Right lobe of liver (tissue), 6 donors: ENCODE data around the gene OPRM1. TPM values are rescaled to one million over a fixed set of nuclear protein-coding genes. Genes with fewer than 3 reads are reported as not detected.

Experiments used
- ATAC-seq, 4 donors: fragments of 200-7000 bp; cut with Tn5 transposase; one replicate each; pipeline ENCODE4 v1.9.1; 2020; ENCODE audit warnings: mild to moderate bottlenecking in 4 of 4, moderate library complexity in 4 of 4
- DNase-seq, 3 donors: peaks; one replicate each; pipeline ENCODE4 v3.0.0-alpha.2; 2020
- H3K27ac ChIP-seq, 3 donors: fragments of 200-600 bp; one replicate each; pipeline ENCODE4 v1.8.0; 2022
- H3K27me3 ChIP-seq, 2 donors: fragments of 200-600 bp; one replicate each; pipeline ENCODE4 v1.8.0; 2022
- H3K36me3 ChIP-seq, 4 donors: fragments of 200-600 bp; sonication (generic) in 1 of 4; one replicate each; pipeline versions ENCODE4 v1.5.1 to v1.8.0; 2017 to 2022; ENCODE audit warnings: control low read depth in 1 of 4
- H3K4me1 ChIP-seq, 4 donors: fragments of 200-600 bp; sonication (generic) in 1 of 4; one replicate each; pipeline versions ENCODE4 v1.5.1 to v1.8.0; 2017 to 2022; ENCODE audit warnings: control low read depth in 1 of 4
- H3K4me3 ChIP-seq, 3 donors: fragments of 200-600 bp; one replicate each; pipeline ENCODE4 v1.8.0; 2022
- H3K9me3 ChIP-seq, 4 donors: fragments of 200-600 bp; sonication (generic) in 1 of 4; one replicate each; pipeline versions ENCODE4 v1.5.1 to v1.8.0; 2017 to 2022; ENCODE audit warnings: control low read depth in 1 of 4
- POLR2A ChIP-seq: fragments of 450-650 bp; IDR thresholded peaks from one replicate; pipeline ENCODE4 v1.6.1; 2017; ENCODE audit warnings: antibody characterized with exemption, mild to moderate bottlenecking
- WGBS: methylation state at CpG from one replicate; pipeline ENCODE4 v1.1.6; 2018; ENCODE audit warnings: low coverage, low lambda C conversion rate; ENCODE audit not compliant: insufficient coverage; ENCODE audit errors: missing lambda C conversion rate; 5-methylcytosine and 5-hydroxymethylcytosine counted together
- intact Hi-C, 2 donors: fragments of 100-400 bp; cut with DNase I; formaldehyde crosslinking; loops; one replicate each; pipeline versions ENCODE4 v1.11.2 to v1.14.1; 2022
- total RNA-seq, 6 experiments: library from RNA; depleted of rRNA in 2 of 6; stranded (reverse); fragments of >200 nt in 2 of 6; fragmentation: NEBNext Ultra II Directional in 3 of 6; extraction: Animal tissue kit (Norgen Biotek cat#: 25700) in 3 of 6; gene quantifications; one replicate each; pipeline versions ENCODE4 v1.1.0 to v1.2.4, GENCODE V29; 2016 to 2023
- TF ChIP-seq, protein P1 (sequence below), 4 donors: fragments of 200-600 bp in 3 of 4; fragments of 450-650 bp in 1 of 4; IDR thresholded peaks; one replicate each; pipeline versions ENCODE4 v1.5.1 to v1.8.0; 2016 to 2022; ENCODE audit warnings: antibody characterized with exemption in 4 of 4, mild to moderate bottlenecking in 2 of 4
- donor health status: DM: no; HTN: yes; CAD: no.
- donor health status: DM: no; HTN: no; CAD: no.
- donor health status: DM: no; HTN: no; CAD: no.
- donor health status: DM: no; HTN: yes; CAD: no.
- donor health status: DM: no; HTN: yes; CAD: no.

Gene OPRM1
- total RNA-seq, 6 experiments from 2014 or later, result not detected

GRCh38 chr6:154143753-154144152 is 104.7 kb downstream of the OPRM1 start:
- Histone ChIP-seq H3K4me3 (no peak overlapping the region), H3K27ac (no peak overlapping the region), H3K9me3 (no peaks in the 10 kb centered on the region), H3K27me3 (no peaks in the 10 kb centered on the region), H3K36me3 (no peaks in the 10 kb centered on the region), H3K4me1 (no peaks in the 10 kb centered on the region)
- ATAC-seq, result no peak
- 47% methylated on average over 1 of the region's 1 CpG for WGBS
- intact Hi-C loops, result no loop called here
- TF ChIP-seq POLR2A, result no peak
- TF ChIP-seq, protein P1, sequence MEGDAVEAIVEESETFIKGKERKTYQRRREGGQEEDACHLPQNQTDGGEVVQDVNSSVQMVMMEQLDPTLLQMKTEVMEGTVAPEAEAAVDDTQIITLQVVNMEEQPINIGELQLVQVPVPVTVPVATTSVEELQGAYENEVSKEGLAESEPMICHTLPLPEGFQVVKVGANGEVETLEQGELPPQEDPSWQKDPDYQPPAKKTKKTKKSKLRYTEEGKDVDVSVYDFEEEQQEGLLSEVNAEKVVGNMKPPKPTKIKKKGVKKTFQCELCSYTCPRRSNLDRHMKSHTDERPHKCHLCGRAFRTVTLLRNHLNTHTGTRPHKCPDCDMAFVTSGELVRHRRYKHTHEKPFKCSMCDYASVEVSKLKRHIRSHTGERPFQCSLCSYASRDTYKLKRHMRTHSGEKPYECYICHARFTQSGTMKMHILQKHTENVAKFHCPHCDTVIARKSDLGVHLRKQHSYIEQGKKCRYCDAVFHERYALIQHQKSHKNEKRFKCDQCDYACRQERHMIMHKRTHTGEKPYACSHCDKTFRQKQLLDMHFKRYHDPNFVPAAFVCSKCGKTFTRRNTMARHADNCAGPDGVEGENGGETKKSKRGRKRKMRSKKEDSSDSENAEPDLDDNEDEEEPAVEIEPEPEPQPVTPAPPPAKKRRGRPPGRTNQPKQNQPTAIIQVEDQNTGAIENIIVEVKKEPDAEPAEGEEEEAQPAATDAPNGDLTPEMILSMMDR (IDR thresholded peaks at IDR 0.05), result no peak
- no peak for DNase-seq

DNA sequence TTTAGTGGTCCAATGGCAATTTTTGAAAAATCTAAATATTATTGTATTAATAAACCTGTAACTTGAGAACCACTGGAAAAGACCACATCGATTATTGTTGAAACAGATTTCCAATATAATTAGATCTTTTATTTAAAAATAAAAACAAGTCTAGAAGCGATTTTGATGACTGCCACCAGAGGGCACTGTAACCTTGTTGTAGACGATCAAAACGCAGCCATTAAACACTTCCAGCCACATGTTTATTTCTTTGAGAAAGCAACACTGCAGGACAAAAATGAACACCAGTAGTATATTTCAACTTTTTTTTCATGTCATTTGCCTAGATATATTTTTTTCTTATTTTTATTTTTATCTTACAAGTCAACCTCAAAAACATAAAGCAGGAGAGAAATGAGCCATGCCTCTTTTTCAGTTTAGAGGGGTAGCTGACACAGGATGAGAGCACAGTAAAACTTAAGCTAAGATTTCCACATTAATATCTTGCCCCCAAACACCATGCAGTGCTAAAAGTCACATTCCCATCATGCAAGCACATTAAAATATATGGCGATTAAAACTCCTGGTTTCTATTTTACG is 115.4 kb downstream of the OPRM1 start:
- H3K4me1 ChIP-seq, result peaks cover 0 to 27% (median 5%) of the 10 kb centered on the region in 4 donors
- DNase-seq (peak in 1 of 3 donors; percentile 60), ATAC-seq (peak; percentile 42 to 69 (median 60))
- H3K9me3 ChIP-seq, result no peaks in the 10 kb centered on the region
- H3K4me3 ChIP-seq, result no peak overlapping the region
- H3K27ac ChIP-seq, result no peak overlapping the region
- H3K36me3 ChIP-seq, result no peaks in the 10 kb centered on the region
- 25% methylated on average over 6 of the region's 6 CpGs for WGBS
- H3K27me3 ChIP-seq, result no peaks in the 10 kb centered on the region
- intact Hi-C loops, result loop anchor here in 1 of 2 donors (5.0 kb wide), 1 partner anchor 123 kb away; no protein-coding TSS in a partner anchor
- no peak for TF ChIP-seq POLR2A
- TF ChIP-seq, protein P1 (IDR thresholded peaks at IDR 0.05), result peak; percentile 78 to 87 (median 86)

DNA sequence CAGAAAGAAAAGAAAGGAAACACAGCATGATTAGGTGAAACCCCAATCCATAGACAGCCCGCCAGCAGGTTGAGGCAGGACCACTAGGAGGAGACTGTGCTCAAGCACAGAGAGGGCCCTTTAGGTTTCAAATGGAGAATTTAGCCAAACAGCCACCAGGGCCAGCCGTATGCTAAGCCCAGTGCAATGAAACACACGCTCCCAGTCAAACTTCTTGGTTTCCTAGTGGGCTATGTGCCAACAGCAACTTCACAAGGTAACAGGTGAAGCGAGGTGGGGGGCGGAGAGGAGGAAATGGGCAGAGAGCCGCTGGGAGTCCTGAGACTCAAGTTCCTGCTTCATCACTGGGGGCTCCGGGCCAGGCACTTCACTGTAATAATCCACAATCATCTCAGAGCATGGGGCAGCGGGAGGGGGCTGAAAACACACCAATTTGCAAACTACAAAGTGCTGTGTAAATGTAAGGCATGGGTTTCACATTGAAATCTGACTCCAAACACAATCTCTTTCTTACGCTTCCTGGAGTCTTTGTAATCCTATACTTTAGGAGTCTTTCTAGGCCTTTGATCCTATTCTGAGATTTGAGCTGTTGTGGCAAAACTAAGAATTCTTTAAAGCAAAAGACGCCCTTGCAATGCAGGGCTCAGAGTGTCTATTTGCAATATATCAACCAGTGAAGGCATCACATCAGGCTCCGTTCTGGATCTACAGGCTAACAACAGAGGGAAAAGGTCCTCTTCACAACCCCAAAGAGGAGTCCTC is 117.3 kb downstream of the OPRM1 start:
- intact Hi-C loops, result no loop called here
- peak; percentile 70 to 86 (median 83) for ATAC-seq
- Histone ChIP-seq H3K27ac (peak overlapping the region; percentile 18 to 83 (median 73)), H3K4me3 (no peak overlapping the region), H3K9me3 (no peaks in the 10 kb centered on the region), H3K4me1 (peaks cover 0 to 27% (median 5%) of the 10 kb centered on the region in 4 donors), H3K36me3 (no peaks in the 10 kb centered on the region), H3K27me3 (no peaks in the 10 kb centered on the region)
- peak in 2 of 3 donors; percentile 44 to 55 for DNase-seq
- WGBS, result 52% methylated on average over 6 of the region's 11 CpGs
- TF ChIP-seq, protein P1 (IDR thresholded peaks at IDR 0.05), result peak; percentile 51 to 57 (median 56)
- TF ChIP-seq POLR2A, result no peak

DNA sequence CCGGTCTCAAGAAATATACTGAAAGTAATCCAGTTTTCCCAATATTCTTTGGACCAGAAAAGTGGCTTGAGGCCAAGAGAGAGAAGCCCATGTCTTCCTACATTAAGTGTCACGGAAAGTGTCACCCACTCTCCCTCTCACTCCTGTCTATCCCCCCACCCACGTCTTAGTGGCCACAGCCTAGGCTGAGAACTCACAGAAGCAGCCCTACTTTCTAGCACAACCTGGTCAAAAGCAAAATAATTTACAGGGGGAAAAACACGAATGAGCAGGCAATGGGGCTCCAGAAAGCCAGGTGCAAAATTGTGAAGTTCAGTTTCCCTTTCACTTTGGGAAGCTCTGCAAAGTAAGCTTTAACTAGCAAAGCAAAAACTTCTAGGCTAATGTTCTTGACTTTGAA is 118.0 kb downstream of the OPRM1 start:
- peaks cover 0 to 27% (median 5%) of the 10 kb centered on the region in 4 donors for H3K4me1 ChIP-seq
- no peaks in the 10 kb centered on the region for H3K36me3 ChIP-seq
- H3K4me3 ChIP-seq, result peak overlapping the region; percentile 29 to 44 (median 38)
- intact Hi-C loops, result no loop called here
- no peak for TF ChIP-seq POLR2A
- TF ChIP-seq, protein P1 (IDR thresholded peaks at IDR 0.05), result no peak
- H3K27me3 ChIP-seq, result no peaks in the 10 kb centered on the region
- peak overlapping the region; percentile 18 to 83 (median 73) for H3K27ac ChIP-seq
- ATAC-seq (peak; percentile 39 to 65 (median 54)), DNase-seq (no peak)
- no peaks in the 10 kb centered on the region for H3K9me3 ChIP-seq
- 12% methylated on average over 4 of the region's 4 CpGs for WGBS
